HG02763 (cell line): ENCODE measurements around the gene CD8B2.
A peak's percentile ranks its signal among the peaks of the same experiment; 100 is the strongest.
"Not testable (repeated sequence)": the region's sequence is repeated elsewhere in the genome, so short reads cannot be mapped to it uniquely, and the experiment has no call there.

Experiments used
- ATAC-seq: cut with Tn5 transposase; IDR thresholded peaks from one replicate; pipeline ENCODE4 v1.9.1; 2021; ENCODE audit warnings: mild to moderate bottlenecking, moderate library complexity; ENCODE audit not compliant: unreplicated experiment

The CD8B2 gene

DNA sequence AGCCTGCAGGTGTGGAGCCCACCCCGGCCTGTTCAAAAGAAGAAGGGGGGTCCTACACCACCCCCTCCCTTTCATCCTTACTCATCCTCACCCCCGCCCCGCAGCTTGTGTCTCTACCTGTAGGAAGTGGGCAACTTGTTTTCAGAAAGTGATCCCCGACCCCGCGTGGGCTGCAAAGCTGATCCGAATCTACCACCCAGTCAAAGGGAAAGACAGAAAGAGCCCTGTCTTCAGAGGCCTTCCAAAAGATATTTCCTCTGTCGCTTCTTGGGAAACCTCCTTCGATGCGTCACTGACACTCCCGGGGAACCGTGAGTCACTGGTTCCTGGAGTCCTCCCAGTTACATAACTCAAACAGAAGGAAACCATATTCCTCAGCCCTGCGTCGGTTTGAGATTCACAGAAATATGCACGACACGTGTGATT lies 24.3 kb downstream of the CD8B2 start:
- ATAC-seq = not testable (repeated sequence)

DNA sequence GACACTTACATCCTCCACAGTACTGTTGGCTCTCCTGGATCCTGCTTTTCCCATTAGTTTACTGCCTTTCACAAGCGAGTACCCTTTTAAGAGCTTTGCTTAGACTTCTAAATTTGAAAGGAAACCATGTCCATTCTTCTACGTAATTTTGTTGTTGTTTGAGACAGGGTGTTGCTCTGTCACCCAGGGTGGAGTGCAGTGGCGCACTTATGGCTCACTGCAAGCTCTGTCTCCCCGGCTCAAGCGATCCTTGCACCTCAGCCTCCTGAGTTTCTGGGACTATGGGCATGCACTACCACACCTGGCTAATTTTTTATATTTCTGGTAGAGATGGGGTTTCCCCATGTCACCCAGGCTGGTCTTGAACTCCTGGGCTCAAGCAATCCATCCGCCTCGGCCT lies 24.8 kb downstream of the CD8B2 start:
- not testable (repeated sequence) for ATAC-seq

DNA sequence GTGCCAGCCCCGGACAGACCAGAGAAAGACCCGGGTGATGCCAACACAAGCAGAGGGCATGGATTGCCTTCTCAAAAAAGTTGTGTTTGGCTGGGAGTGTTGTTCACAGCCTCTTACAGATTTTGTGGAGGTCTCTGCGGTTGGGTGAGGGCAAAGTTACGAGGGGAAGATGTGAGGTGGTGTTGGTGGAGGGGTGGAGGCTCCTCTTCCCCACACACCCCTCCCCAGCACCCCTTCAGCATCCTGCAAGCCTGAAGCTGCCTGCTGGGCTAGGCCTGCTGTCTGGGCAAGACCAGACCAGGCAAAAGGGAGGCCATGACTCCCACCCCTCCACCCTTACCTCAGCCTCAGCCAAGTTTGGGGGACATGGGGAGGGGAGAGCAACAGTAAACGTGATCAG lies 26.2 kb downstream of the CD8B2 start:
- ATAC-seq = not testable (repeated sequence)

DNA sequence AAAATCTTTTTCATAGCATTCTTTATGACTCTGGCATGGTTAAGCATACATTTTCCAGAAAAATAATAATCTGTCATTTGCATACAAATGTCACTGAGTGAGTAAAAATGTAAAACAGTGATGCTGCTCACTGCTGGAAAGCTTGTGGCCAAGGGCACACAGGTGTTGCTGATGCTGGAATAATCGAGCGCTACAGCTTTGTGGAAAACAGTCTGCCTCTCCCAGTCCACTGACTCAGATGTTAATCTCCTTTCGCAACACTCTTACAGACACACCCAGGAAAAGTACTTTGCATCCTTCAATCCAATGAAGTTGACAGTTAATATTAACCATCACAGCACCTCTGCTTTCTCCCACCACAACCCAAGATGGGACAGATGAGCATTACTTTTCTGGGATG lies 27.7 kb downstream of the CD8B2 start:
- ATAC-seq = not testable (repeated sequence)

DNA sequence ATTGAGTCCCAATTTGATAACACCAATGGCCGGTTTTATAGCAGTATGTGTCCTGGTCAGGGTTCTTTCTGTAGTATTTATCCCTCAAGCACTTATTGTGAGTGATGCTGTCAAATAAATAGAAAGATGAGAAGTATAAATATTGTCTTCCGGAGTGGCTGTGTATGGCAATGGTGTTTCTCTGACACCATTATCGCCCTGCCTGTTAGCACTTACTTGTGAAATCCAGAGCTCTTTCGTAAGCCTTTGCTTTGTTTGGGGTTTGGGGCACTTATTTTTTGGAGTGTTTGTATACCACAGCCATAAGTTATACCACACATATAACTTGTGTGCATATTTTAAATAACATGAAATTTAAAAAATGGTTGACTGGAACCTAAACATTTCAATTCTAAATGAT lies 29.3 kb downstream of the CD8B2 start:
- ATAC-seq = no peak

DNA sequence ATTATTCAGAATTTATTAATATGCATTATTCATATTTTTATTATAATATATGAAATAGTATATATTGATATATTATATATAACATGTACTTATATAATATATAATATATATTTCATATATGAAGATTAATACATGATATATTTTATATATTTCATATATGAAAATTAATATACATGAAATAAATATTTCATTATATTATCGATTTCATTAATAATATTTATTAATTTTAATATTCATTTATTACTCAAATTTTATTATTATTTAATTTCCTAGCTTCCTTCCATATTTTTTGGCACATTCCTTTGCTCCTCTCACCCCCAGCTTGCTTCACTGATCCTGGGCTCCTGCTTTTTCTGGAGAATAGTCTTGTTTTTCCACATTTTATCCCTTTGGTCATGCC lies 29.7 kb downstream of the CD8B2 start:
- ATAC-seq = no peak

DNA sequence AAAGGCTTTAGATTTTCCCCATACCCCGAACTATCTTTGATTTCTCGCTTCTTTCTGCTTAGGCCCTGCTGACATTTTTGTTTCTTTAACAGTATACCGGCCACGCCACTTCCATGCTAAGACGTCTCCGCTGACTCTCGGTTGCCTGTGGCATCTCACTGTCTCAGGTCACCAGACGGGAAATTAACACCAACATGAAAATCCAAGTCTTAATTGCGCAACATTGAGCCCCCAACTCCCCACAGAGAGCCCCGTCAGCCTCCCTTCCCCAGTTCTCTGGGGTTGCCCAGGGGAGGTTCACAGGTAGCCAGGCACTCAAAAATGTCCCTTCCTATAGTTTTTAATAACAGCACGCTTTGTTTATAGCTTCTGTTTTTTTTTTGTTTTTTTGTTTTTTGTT lies 30.2 kb downstream of the CD8B2 start:
- no peak for ATAC-seq

DNA sequence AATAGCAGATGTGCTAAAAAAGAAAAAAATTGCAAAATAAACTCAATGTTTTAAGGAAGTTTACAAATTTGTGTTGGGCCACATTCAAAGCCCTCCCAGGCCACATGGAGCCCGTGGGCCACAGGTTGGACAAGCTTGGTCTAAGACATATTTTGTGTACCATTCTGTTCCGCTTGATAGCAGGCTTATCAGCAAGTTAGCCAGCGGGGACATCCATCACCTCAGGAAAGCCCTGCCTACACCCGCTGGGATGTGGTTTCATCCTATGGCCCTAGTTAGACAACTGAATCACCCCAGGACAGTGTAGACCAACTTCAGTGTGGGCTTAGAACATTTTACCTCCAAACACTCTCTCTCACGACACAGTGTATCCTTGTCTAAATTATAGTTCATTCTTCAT lies 32.6 kb downstream of the CD8B2 start:
- no peak for ATAC-seq

DNA sequence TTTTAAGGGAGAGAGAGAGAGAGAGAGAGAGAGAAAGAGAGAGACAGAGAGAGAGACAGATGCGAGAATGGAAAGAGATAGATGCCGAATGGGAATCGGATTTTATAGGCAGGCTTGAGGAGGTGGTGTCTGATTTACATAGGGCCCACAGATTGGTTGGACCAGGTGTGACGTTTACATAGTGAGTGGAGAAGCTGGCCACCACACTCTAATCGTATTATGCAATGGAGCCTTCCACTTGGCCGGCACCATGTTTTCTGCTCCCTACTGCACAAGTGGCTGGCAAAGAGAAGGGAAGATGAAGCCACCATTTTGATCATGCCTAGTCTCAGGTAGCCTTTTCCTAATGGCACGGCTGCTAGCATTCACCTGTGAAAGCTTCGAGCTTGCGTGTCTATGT lies 33.9 kb downstream of the CD8B2 start:
- no peak for ATAC-seq

DNA sequence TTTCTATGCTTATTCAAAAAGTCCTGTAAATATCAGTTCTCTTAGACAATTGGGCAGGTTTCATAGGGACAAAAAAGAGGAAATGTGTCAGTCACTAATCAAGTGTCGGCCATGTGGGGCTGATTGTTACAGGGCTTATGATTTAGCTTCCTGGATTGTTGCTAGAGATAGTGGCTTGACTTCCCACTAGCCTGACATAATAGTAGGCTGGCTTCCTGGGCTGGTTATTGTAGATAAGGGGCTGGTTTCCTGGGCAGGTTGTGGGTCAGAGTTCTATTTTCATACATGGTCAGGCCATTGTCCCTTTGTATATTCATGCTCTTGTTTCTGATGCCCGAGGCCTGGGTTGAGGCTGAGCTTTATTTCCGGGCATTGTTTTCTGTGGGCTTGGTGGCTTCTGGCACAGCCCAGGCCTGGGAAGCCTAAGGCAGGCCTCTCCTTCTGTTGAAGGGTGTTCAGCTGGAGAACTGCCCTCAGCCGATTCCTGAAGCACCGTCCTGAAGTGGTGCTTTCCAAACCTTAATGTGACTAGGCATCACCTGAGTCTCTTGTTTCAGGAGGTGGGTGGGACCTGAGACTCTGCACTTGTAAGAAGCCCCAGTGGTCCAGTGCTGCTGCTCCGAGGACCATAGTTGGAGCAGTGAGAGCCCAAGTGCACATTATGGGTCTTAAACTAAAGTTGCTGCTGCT lies 37.0 kb downstream of the CD8B2 start:
- ATAC-seq = no peak

DNA sequence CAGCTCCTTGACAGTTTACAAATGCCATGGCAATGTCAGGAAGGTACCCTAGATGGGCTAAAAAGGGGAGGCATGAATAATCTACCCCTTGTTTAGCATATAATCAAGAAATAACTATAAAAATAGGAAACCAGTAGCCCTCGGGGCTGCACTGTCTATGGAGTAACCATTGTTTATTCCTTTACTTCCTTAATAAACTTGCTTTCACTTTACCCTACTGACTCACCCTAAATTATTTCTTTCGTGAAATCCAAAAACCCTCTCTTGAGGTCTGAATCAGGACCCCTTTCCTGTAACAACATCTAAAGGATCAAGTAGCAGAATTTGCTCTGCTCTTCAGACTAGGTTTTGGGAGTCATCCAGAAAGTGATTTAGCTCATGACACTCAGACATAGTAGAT lies 43.7 kb downstream of the CD8B2 start:
- ATAC-seq = no peak

DNA sequence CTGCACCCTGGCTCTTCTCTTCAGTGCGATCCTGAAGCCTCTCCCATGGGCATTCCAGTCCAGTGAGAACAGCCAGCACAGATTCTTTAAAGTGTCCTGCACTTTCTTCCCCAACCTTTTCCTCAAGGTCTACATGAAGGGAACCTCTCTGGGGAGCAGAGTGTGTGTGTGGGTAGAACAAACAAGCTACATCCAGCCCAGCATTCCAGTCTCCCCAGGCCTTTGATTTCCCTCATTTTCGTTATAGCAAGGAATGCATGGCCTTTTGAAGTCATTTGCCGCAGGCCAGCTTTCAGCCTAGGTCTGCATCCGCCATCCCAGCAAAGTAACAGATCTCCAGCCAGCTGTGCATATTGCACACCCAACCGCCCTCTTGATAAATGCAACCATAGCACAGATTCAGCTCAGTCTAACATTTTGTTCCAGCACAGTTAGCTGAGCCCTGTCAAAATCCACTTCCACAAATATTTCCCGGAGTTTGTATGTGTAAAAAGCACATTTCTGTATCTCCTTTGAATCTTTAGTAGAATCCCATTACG lies 44.6 kb downstream of the CD8B2 start:
- ATAC-seq = no peak

DNA sequence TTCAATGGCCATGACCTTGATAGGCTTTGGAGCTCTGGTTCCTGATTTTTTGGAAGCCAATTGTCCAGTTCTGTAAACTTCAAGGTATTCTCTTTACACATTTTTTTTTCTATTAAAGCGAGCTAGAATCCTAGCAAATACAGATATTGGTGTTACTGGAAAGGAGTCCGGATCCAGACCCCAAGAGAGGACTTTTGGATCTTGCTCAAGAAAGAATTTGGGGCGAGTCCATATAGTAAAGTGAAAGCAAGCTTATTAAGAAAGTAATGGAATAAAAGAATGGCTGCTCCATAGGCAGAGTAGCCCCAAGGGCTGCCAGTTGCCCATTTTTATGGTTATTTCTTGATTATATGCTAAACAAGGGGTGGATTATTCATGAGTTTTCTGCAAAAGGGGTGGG lies 45.1 kb downstream of the CD8B2 start:
- ATAC-seq = no peak

DNA sequence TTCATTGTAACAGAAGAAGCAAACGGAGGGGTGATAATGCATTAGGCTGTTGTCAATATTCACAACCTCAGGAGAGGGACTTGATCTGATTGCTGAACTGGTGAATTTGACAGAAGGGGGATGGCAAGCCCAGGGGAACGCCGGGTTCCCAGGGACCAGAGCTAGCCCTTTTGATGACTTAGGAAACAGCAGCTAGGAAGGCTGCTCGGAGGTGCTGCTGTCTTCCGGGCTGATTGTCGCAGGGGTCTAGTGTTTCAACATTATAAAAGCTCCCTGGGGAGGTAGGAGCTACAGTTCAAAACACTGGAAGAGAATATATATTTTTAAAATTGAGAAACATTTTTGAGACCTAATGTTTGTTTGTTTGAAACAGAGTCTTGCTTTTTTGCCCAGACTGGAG lies 47.3 kb downstream of the CD8B2 start:
- ATAC-seq = no peak

DNA sequence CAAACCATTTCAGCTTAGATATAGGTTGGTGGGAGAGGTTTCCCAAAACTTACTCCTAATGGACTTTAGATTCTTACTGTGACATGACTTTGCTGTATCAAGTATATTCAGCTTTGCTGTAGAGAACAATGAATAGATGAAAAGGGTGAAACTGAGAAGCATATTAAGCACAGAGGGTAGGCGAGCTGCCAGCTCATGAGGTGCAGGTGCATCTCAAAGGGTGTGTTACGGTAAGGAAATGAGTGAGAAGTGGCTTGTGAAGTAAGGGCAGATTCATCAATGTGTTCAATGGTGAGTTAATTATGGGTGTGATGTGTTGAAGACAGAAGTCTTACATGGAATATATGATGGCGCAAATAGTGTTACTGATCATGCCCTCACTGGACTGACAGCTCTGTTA lies 49.3 kb downstream of the CD8B2 start:
- no peak for ATAC-seq

DNA sequence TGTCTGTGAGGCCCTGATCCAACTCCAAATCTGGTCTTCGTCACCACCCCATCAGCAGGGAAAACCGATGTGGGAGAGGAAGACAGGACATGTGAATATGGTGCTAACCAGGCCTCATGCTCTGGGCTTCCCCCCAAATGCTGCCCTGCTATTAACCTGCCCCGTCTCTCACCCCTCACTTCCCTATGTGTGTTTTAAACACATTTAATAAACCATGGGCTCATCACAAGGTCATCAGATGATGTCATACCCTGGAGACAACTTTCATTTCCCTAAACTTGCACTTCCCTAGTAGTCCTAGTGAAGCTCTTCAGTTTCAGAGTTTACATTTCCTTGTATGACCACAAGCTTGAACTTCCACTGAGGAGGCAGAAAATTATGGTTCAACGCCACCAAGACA lies 49.9 kb downstream of the CD8B2 start:
- ATAC-seq = peak; percentile 51

DNA sequence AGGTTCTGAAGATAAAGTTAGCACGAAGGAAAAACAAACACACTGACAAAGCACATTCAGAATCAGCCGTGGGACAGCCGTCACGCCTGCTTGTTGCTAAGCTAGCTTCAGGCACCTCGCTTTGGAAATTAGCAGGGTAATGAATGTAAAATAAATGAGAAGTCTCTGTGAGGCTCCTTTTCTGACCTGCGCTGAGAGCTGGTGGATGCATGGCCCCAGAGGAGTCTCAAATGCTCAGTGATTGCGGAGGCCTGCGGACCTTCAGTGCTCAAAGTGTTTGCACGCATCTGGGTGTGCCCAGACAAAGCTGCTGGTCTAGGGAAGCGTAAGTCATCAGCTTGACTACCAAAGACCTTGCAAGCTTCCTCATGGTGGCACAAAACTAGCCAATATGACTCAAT lies 50.6 kb downstream of the CD8B2 start:
- no peak for ATAC-seq

DNA sequence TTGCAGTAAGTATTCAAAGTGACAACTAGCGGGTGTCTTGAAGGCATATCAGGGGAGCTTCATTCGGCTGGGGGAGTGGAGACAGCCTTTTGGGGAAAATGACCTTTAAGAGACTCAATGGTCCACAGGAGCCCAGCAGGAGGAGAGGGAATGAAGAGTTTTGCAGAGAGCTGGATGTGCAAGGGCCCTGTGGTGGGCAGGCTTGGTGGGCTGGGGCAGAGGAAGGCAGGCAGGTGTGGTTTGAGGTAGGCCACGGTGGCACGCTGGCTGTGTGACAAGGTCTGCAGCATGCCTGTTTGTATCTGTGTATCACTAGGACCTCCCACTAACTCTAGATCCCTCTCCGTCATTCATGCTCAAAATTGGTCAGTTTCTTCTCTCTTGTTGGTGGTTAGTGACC lies 53.7 kb downstream of the CD8B2 start:
- ATAC-seq = no peak

DNA sequence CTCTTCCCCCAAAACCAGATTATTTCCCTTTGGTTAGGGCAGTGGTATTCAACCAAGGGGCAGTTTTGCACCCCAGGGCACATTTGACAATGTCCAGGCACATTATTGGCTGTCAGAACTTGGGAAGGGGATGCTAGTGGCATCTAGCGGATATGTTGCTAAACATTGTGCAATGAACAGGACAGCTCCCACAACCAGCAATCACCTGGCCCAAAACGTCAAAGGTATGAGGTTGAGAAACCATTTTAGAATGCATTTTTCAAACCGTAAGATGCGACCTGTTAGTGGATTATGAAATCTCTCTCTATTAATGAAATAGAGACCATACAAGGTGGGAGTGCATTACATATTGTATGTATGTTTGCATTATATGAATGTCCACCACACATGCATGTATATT lies 54.2 kb downstream of the CD8B2 start:
- ATAC-seq = no peak

DNA sequence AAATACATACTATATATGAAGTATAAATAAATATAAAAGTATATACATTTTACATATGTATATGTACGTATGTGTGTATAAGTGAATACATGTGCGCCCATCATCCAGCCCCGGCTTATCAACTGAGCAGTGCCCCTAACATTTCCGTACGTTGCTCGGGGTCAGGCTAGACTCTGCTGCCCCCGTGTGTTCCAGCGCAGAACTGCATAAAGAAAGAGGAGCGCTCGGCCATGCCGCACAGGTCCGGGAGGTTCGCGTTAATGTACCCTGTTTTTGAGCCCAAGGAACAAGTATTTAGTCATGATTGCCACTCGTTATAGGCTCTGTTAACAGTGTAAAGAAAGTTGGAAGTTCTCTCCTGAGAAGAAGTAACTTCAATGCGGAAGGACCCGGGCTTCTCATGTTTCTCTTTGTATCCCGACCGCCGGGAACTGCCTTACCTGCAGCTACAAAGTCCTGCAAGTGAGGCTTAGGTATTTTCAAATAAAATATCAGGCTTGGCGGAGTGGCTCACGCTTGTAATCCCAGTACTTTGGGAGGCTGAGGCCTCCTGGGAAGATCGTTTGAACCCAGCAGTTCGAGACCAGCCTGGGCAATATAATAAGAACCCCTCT lies 55.7 kb downstream of the CD8B2 start:
- ATAC-seq = peak; percentile 91

DNA sequence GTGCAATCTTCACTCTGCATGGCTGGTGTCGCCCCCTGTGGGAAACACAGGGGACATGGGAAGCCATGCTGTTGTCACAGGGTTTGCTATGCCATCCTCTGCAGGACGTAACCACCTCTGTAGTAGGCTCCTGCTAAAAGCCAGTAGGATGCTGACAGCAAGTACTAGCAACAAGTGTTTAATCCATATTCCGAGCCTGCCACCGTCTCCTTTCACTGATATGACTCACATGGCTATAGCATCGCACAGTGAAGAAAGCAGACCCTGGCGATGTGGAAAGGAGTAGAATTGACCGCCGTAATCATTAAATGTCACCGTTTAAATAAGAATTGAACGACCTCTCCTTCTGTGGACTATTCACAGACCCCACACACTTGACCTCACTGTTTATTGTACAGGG lies 57.8 kb downstream of the CD8B2 start:
- no peak for ATAC-seq

DNA sequence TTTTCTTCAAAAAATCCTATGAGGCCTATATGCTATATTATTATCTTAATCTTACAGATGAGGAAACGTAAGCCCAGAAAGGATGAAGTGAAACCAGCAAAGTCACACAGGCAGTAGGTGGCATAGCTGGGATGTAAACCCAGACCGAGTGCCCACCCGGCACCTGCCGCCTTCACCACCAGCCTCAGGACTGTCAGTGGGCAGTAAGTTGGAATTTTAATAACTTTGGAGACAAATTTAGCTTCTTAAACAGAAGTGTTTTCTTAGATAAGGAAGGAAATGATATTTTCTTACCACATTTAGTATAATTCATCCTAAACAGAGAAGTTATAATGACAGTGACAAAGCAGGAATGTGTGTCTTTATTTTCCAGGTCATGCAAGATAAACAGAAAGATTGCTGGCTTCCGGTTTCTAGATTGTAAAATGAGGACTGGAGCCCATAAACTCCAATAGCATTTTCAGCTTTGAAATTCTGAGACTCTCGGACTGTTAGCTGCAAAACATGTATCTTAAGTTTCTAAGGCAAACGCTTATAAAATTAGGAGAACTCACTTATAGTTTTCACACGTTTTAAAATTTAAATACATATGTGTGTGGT lies 59.3 kb downstream of the CD8B2 start:
- ATAC-seq = no peak
